Epithelial cell of esophagus (primary cell): ENCODE data around the gene DLG4.
"Not testable (repeated sequence)": the region's sequence is repeated elsewhere in the genome, so short reads cannot be mapped to it uniquely, and the experiment has no call there.

ENCODE experiments used
- DNase-seq: peaks from one replicate; pipeline ENCODE4 v3.0.0; 2010; ENCODE audit warnings: low read depth
- H3K4me3 ChIP-seq: 2 replicates; pipeline ENCODE4 v1.5.1; 2011; ENCODE audit warnings: mild to moderate bottlenecking, low read length, control low read depth
- CTCF ChIP-seq: IDR thresholded peaks from 2 replicates; pipeline ENCODE4 v1.5.1; 2011; ENCODE audit warnings: low read depth, mild to moderate bottlenecking, low read length, control low read depth, inconsistent platforms; ENCODE audit not compliant: insufficient read depth; ENCODE audit errors: missing control alignments

The DLG4 gene

GRCh38 chr17:7176107-7176840 lies 43.4 kb downstream of the DLG4 start:
- TF ChIP-seq CTCF = no peak
- DNase-seq = no peak

GRCh38 chr17:7175330-7175733 lies 44.3 kb downstream of the DLG4 start:
- no peak for DNase-seq
- no peak for TF ChIP-seq CTCF
- no peak overlapping the region for H3K4me3 ChIP-seq

More at GRCh38 chr17:7176107-7176840, 43.4 kb downstream of the DLG4 start:
- H3K4me3 ChIP-seq = no peak overlapping the region

GRCh38 chr17:7174603-7175326 lies 44.9 kb downstream of the DLG4 start:
- no peak for TF ChIP-seq CTCF

GRCh38 chr17:7173687-7174602 lies 45.7 kb downstream of the DLG4 start:
- DNase-seq = peak; percentile 50
- no peak overlapping the region for H3K4me3 ChIP-seq
- TF ChIP-seq CTCF = peak; percentile 19

More at GRCh38 chr17:7174603-7175326, 44.9 kb downstream of the DLG4 start:
- H3K4me3 ChIP-seq = no peak overlapping the region
- DNase-seq = no peak

GRCh38 chr17:7172522-7173191 lies 47.0 kb downstream of the DLG4 start:
- not testable (repeated sequence) for DNase-seq, H3K4me3 ChIP-seq

- DNase-seq, H3K4me3 ChIP-seq: not testable (repeated sequence)
These were observed 50.1 kb downstream of the DLG4 start for GRCh38 chr17:7169565-7169908.

GRCh38 chr17:7168841-7169564 lies 50.6 kb downstream of the DLG4 start:
- DNase-seq, H3K4me3 ChIP-seq: not testable (repeated sequence)
